Liver (tissue), 9 donors: ENCODE measurements around the gene SNX20. TPM values are rescaled to one million over a fixed set of nuclear protein-coding genes. Genes with fewer than 3 reads are reported as not detected.

Source experiments
- DNase-seq: peaks from one replicate; pipeline ENCODE4 v3.0.0-alpha.2; 2017; ENCODE audit warnings: low spot score
- H3K27ac ChIP-seq, 2 donors: one replicate each; pipeline ENCODE4 v1.7.0; 2013; ENCODE audit warnings: inconsistent platforms in 2 of 2, low read length in 2 of 2, control low read depth in 1 of 2, low read depth in 1 of 2, mild to moderate bottlenecking in 1 of 2
- H3K27me3 ChIP-seq, 4 donors: one replicate each; pipeline versions ENCODE4 v1.6.1 to v1.7.0; 2013; ENCODE audit warnings: low read length in 3 of 4, inconsistent platforms in 1 of 4, mild to moderate bottlenecking in 1 of 4, moderate library complexity in 1 of 4; ENCODE audit not compliant: control insufficient read depth in 4 of 4, insufficient read depth in 4 of 4
- H3K36me3 ChIP-seq, 4 donors: one replicate each; pipeline versions ENCODE4 v1.6.1 to v1.7.0; 2013; ENCODE audit warnings: low read length in 3 of 4, mild to moderate bottlenecking in 3 of 4, low read depth in 1 of 4, moderate library complexity in 1 of 4; ENCODE audit not compliant: control insufficient read depth in 4 of 4, insufficient read depth in 3 of 4
- H3K4me1 ChIP-seq, 4 donors: one replicate each; pipeline versions ENCODE4 v1.6.1 to v1.7.0; 2013; ENCODE audit warnings: low read length in 3 of 4, mild to moderate bottlenecking in 3 of 4, moderate library complexity in 1 of 4; ENCODE audit not compliant: control insufficient read depth in 4 of 4, insufficient read depth in 4 of 4
- H3K4me3 ChIP-seq, 3 donors: one replicate each; pipeline versions ENCODE4 v1.6.1 to v1.7.0; 2013; ENCODE audit warnings: low read length in 3 of 3, control low read depth in 1 of 3, low read depth in 1 of 3, mild to moderate bottlenecking in 1 of 3
- H3K9ac ChIP-seq, 2 donors: one replicate each; pipeline ENCODE4 v1.7.0; 2013; ENCODE audit warnings: low read length in 2 of 2, mild to moderate bottlenecking in 2 of 2, moderate library complexity in 2 of 2, control low read depth in 1 of 2, low read depth in 1 of 2
- H3K9me3 ChIP-seq, 4 donors: one replicate each; pipeline versions ENCODE4 v1.6.1 to v1.7.0; 2013; ENCODE audit warnings: low read length in 3 of 4; ENCODE audit not compliant: control insufficient read depth in 4 of 4
- FOXA2 ChIP-seq: IDR thresholded peaks from 2 replicates; pipeline ENCODE4 v1.6.1; 2016; ENCODE audit warnings: antibody characterized with exemption
- JUND ChIP-seq, 2 donors: IDR thresholded peaks; 2 replicates each; pipeline ENCODE4 v1.6.1; 2016; ENCODE audit warnings: antibody characterized with exemption in 2 of 2
- NR2F2 ChIP-seq: IDR thresholded peaks from 2 replicates; pipeline ENCODE4 v1.6.1; 2016; ENCODE audit warnings: antibody characterized with exemption
- YY1 ChIP-seq: IDR thresholded peaks from 2 replicates; pipeline ENCODE4 v1.6.1; 2016; ENCODE audit warnings: antibody characterized with exemption, mild to moderate bottlenecking
- WGBS: extraction: QIAGEN DNeasy Blood & Tissue Kit; methylation state at CpG from one replicate; pipeline ENCODE4 v1.1.7; 2013; 5-methylcytosine and 5-hydroxymethylcytosine counted together
- polyA plus RNA-seq, 2 donors: library from polyadenylated mRNA; stranded (reverse) in 1 of 2; unstranded in 1 of 2; fragments of 200-250 nt in 1 of 2; fragments of >200 nt in 1 of 2; fragmentation: Nextera tagmentation in 1 of 2; extraction: Ambion mirVana in 1 of 2; gene quantifications; one replicate each; pipeline versions ENCODE4 v1.2.1 to v1.2.3, GENCODE V29; 2013 to 2015
- total RNA-seq, 2 donors: library from RNA; depleted of rRNA; stranded (reverse); fragments of >200 nt; gene quantifications; one replicate each; pipeline ENCODE4 v1.2.3, GENCODE V29; 2014
- donor health status: healthy.
- donor health status: healthy.
- donor health status: healthy.
- donor health status: healthy.
- donor health status: healthy.

The SNX20 gene
- total and polyA plus RNA-seq, 4 donors, result 0.40 to 3.5 (median 0.98) TPM

- no peak overlapping the region for H3K27ac ChIP-seq
- H3K27me3 ChIP-seq, result no peaks in the 10 kb centered on the region
- DNase-seq, result no peak
- 98% methylated on average over 7 of the region's 7 CpGs for WGBS
- H3K36me3 ChIP-seq, result no peaks in the 10 kb centered on the region
- H3K4me1 ChIP-seq, result peaks cover 3 to 10% (median 6%) of the 10 kb centered on the region in 4 donors
- H3K9me3 ChIP-seq, result no peaks in the 10 kb centered on the region
- no peak overlapping the region for H3K9ac ChIP-seq
- no peak for TF ChIP-seq YY1
- no peak for TF ChIP-seq FOXA2
- TF ChIP-seq JUND (IDR thresholded peaks at IDR 0.05), result no peak
- no peak for TF ChIP-seq NR2F2
- H3K4me3 ChIP-seq, result no peak overlapping the region
These were observed 59.1 kb downstream of the SNX20 start for GRCh38 chr16:50622029-50622428.

Other genes with a start within 250 kb of the SNX20 start
- gene NKD1, start 132.9 kb downstream of the SNX20 start, total RNA-seq, result 1 to 10 TPM in 1 of 2 donors, under 1 TPM in 1; 0.28 to 3.5 TPM
- 1 to 10 TPM in 1 of 2 donors, under 1 TPM in 1; 0.53 to 1.2 TPM for gene NKD1, start 132.9 kb downstream of the SNX20 start, polyA plus RNA-seq
- 1 to 10 TPM in 1 of 2 donors, under 1 TPM in 1; 0.61 to 1.3 TPM for gene NOD2, start 12.3 kb upstream of the SNX20 start, total RNA-seq
- gene NOD2, start 12.3 kb upstream of the SNX20 start, polyA plus RNA-seq, result under 1 TPM; 0.35 TPM
- gene CYLD, start 60.8 kb upstream of the SNX20 start, total RNA-seq, result 10 to 100 TPM; 16.5 to 42.7 TPM
- 10 to 100 TPM in 1 of 2 donors, 1 to 10 TPM in 1; 8.2 to 11.1 TPM for gene CYLD, start 60.8 kb upstream of the SNX20 start, polyA plus RNA-seq